K562 (cell line): ENCODE results near the gene PCID2. TPM values are rescaled to one million over a fixed set of nuclear protein-coding genes. Genes with fewer than 3 reads are reported as not detected.

ENCODE experiments used
- ATAC-seq: fragments of 200-7000 bp; cut with Tn5 transposase; 3 replicates; pipeline ENCODE4 v1.9.1; 2020; ENCODE audit warnings: moderate library complexity
- BruUV-seq: library from RNA; stranded (reverse); fragments of 400-500 nt; replicated peaks from 2 replicates; lab custom pipeline; 2021; lab: Mats Ljungman, UMichigan
- CTCF ChIA-PET: fragments of 300-600 bp; formaldehyde crosslinking; extraction: SDS; loops from one replicate; lab custom pipeline; 2021; ENCODE audit warnings: low intra/inter-chr PET ratio; lab: Yijun Ruan, JAX
- POLR2A ChIA-PET: fragments of 300-600, 350-650 bp; sonication (Branson Sonifier 250); formaldehyde crosslinking; extraction: SDS; loops from one replicate; lab custom pipeline; 2021; ENCODE audit warnings: antibody characterized with exemption, inconsistent platforms; lab: Yijun Ruan, JAX
- DNase-seq, 4 experiments: peaks; one replicate each; pipeline versions ENCODE4 v3.0.0 to v3.0.0-alpha.2; 2011 to 2018; ENCODE audit warnings: low spot score in 3 of 4, mixed read lengths in 3 of 4; ENCODE audit errors: extremely low read depth in 1 of 4
- FAIRE-seq: peaks from 2 replicates; lab custom pipeline; 2011; peaks lifted over from hg19 to GRCh38; lab: Jason Lieb, UNC
- H2AFZ ChIP-seq: 2 replicates; pipeline ENCODE4 v1.6.0; 2011; ENCODE audit warnings: low read depth, low read length, control low read depth, inconsistent platforms
- H3K27ac ChIP-seq: fragments of 200-600 bp; 3 replicates; pipeline ENCODE4 v1.8.0; 2011; ENCODE audit warnings: low read depth, mild to moderate bottlenecking, control low read depth, inconsistent platforms, low read length, moderate library complexity, mixed read lengths; ENCODE audit errors: extremely low read depth
- H3K27me3 ChIP-seq, 2 experiments: fragments of 300-600 bp in 1 of 2; 2 replicates in 1 of 2; 3 replicates in 1 of 2; pipeline versions ENCODE4 v1.6.0 to v1.8.0; 2011; ENCODE audit warnings: inconsistent platforms in 2 of 2, low read length in 2 of 2, mild to moderate bottlenecking in 1 of 2, mixed read lengths in 1 of 2, moderate library complexity in 1 of 2; ENCODE audit not compliant: control insufficient read depth in 2 of 2, insufficient read depth in 2 of 2
- H3K36me3 ChIP-seq: fragments of 300-600 bp; 3 replicates; pipeline ENCODE4 v1.8.0; 2011; ENCODE audit warnings: mild to moderate bottlenecking, low read length, inconsistent platforms; ENCODE audit not compliant: control insufficient read depth, insufficient read depth
- H3K4me1 ChIP-seq, 2 experiments: fragments of 200-600 bp in 1 of 2; replicated peaks in 1 of 2; 2 replicates in 1 of 2; 3 replicates in 1 of 2; pipeline versions ENCODE4 v1.5.1 to v1.8.0; 2011; ENCODE audit warnings: inconsistent platforms in 2 of 2, low read length in 2 of 2, mild to moderate bottlenecking in 1 of 2, mixed read lengths in 1 of 2, moderate library complexity in 1 of 2; ENCODE audit not compliant: control insufficient read depth in 2 of 2, insufficient read depth in 2 of 2
- H3K4me2 ChIP-seq: 2 replicates; pipeline ENCODE4 v1.6.1; 2011; ENCODE audit warnings: low read length, control low read depth, inconsistent platforms, mixed read lengths; ENCODE audit not compliant: insufficient read depth
- H3K4me3 ChIP-seq: fragments of 200-600 bp; sonication (generic), shearing (Covaris generic); 2 replicates; pipeline ENCODE4 v1.5.1; 2016; ENCODE audit warnings: control low read depth, inconsistent platforms
- H3K79me2 ChIP-seq: fragments of 200-600 bp; 3 replicates; pipeline ENCODE4 v1.8.0; 2011; ENCODE audit warnings: low read length, inconsistent platforms; ENCODE audit not compliant: control insufficient read depth, insufficient read depth
- H3K9ac ChIP-seq, 2 experiments: 2 replicates each; pipeline versions ENCODE4 v1.6.0 to v1.6.1; 2011; ENCODE audit warnings: low read depth in 2 of 2, low read length in 2 of 2, control low read depth in 1 of 2, inconsistent platforms in 1 of 2, mild to moderate bottlenecking in 1 of 2, mixed read lengths in 1 of 2; ENCODE audit not compliant: insufficient read depth in 1 of 2
- H3K9me1 ChIP-seq: one replicate; pipeline ENCODE4 v1.6.0; 2011; ENCODE audit warnings: inconsistent platforms, mild to moderate bottlenecking, low read length, moderate library complexity; ENCODE audit not compliant: control insufficient read depth, insufficient read depth
- H3K9me3 ChIP-seq: replicated peaks from 2 replicates; pipeline ENCODE4 v1.5.1; 2011; ENCODE audit warnings: low read depth, low read length, inconsistent platforms; ENCODE audit not compliant: control insufficient read depth, insufficient read depth
- H4K20me1 ChIP-seq: replicated peaks from 2 replicates; pipeline ENCODE4 v1.6.1; 2011; ENCODE audit warnings: low read length, inconsistent platforms, mixed read lengths; ENCODE audit not compliant: control insufficient read depth, insufficient read depth
- ESRRA ChIP-seq: fragments of 450-650 bp; IDR thresholded peaks from 2 replicates; pipeline ENCODE4 v1.6.1; 2014; ENCODE audit warnings: low read depth, mild to moderate bottlenecking, moderate library complexity, borderline replicate concordance
- GABPA ChIP-seq: fragments of 200-800 bp; sonication (Bioruptor generic); conservative IDR thresholded peaks from 2 replicates; pipeline ENCODE4 v1.6.1; 2016; ENCODE audit warnings: low read depth, missing genetic modification characterization, missing compliant biosample characterization
- HBP1 ChIP-seq: fragments of 450-650 bp; formaldehyde crosslinking; IDR thresholded peaks from 2 replicates; pipeline ENCODE4 v1.4.0; 2022; ENCODE audit warnings: missing genetic modification characterization
- HDAC3 ChIP-seq: fragments of 450-650 bp; IDR thresholded peaks from 2 replicates; pipeline ENCODE4 v1.6.1; 2018; ENCODE audit warnings: borderline replicate concordance, mild to moderate bottlenecking, moderate library complexity; ENCODE audit not compliant: partially characterized antibody
- KDM2B ChIP-seq: fragments of 250-450 bp; sonication (Bioruptor Pico); IDR thresholded peaks from 2 replicates; pipeline ENCODE4 v1.8.0; 2021; ENCODE audit warnings: mild to moderate bottlenecking, moderate library complexity
- MLX ChIP-seq, 2 experiments: fragments of 450-650 bp in 1 of 2; sonication (generic) in 1 of 2; formaldehyde crosslinking; conservative IDR thresholded peaks; 2 replicates each; pipeline versions ENCODE4 v1.4.0 to v1.8.1; 2020 to 2022; ENCODE audit warnings: mild to moderate bottlenecking in 1 of 2, missing genetic modification reagents in 1 of 2
- NUFIP1 ChIP-seq: fragments of 450-650 bp; IDR thresholded peaks from 2 replicates; pipeline ENCODE4 v1.6.1; 2018; ENCODE audit not compliant: partially characterized antibody
- POLR2G ChIP-seq: fragments of 200-400 bp; formaldehyde crosslinking; IDR thresholded peaks from 2 replicates; pipeline ENCODE4 v1.6.1; 2017; ENCODE audit warnings: low read depth, mild to moderate bottlenecking, antibody characterized with exemption, low read length, moderate library complexity
- TBP ChIP-seq: optimal IDR thresholded peaks from 2 replicates; pipeline ENCODE3; 2011; ENCODE audit warnings: low read depth, low read length, improper control_type of control experiment
- TOE1 ChIP-seq, 2 experiments: fragments of 450-650 bp in 1 of 2; sonication (generic) in 1 of 2; formaldehyde crosslinking in 1 of 2; IDR thresholded peaks; 2 replicates each; pipeline versions ENCODE4 v1.7.1 to v1.8.0; 2016 to 2022; ENCODE audit warnings: borderline replicate concordance in 2 of 2, mild to moderate bottlenecking in 2 of 2, antibody characterized with exemption in 1 of 2, inconsistent platforms in 1 of 2, low read depth in 1 of 2, missing genetic modification reagents in 1 of 2, moderate library complexity in 1 of 2
- ZNF354B ChIP-seq: fragments of 250-450 bp; sonication (Bioruptor Pico); IDR thresholded peaks from 2 replicates; pipeline ENCODE4 v1.4.0; 2020
- WGBS: fragments of 100-300 bp; shearing (Covaris generic); methylation state at CpG from one replicate; pipeline ENCODE4 v1.1.6; 2016; ENCODE audit warnings: low coverage, mixed read lengths; ENCODE audit not compliant: insufficient coverage; ENCODE audit errors: missing lambda C conversion rate; 5-methylcytosine and 5-hydroxymethylcytosine counted together
- in situ Hi-C: fragments of 300-500 bp; cut with MboI; formaldehyde crosslinking; loops from 4 replicates; pipeline ENCODE4 v1.15.0; 2018; ENCODE audit warnings: inconsistent platforms, mixed read lengths
- intact Hi-C: fragments of 100-400 bp; cut with micrococcal nuclease; formaldehyde crosslinking; loops from 2 replicates; pipeline ENCODE4 v1.14.2; 2022
- polyA plus RNA-seq, 8 experiments: library from polyadenylated mRNA; depleted of rRNA in 4 of 8; stranded (reverse) in 5 of 8; unstranded in 3 of 8; fragments of >200 nt; fragmentation: Nextera tagmentation in 2 of 8; fragmentation: Illumina TruSeq in 1 of 8; extraction: Ambion mirVana in 2 of 8; extraction: Trizol in 1 of 8; gene quantifications; 2 replicates each; pipeline versions ENCODE4 v1.2.1 to v1.2.3, GENCODE V29; 2011 to 2014; ENCODE audit warnings: inconsistent platforms in 1 of 8, missing spikeins in 1 of 8
- total RNA-seq, 7 experiments: library from RNA; depleted of rRNA in 6 of 7; stranded (reverse); fragments of >200 nt in 6 of 7; fragmentation: Illumina TruSeq in 2 of 7; extraction: Trizol in 2 of 7; gene quantifications; 2 replicates each; pipeline versions ENCODE4 v1.2.1 to v1.2.3, GENCODE V29; 2011 to 2021; ENCODE audit warnings: low replicate concordance in 1 of 7

Gene PCID2
- total and polyA plus RNA-seq, 9 of the 15 experiments (the other 6 are each of a cell fraction or from before 2014, with no cell fraction given), result 39.6 to 117 (median 59.6) TPM

GRCh38 chr13:113192279-113192678, 16.2 kb downstream of the PCID2 start:
- ChIA-PET CTCF (no interaction called here), POLR2A (interaction anchor here (1.0 to 1.6 kb wide), 3 partner anchors 9 to 13 kb away, joined by 3 to 6 read pairs (median 4); no protein-coding TSS in a partner anchor)
- 81% methylated on average over 3 of the region's 4 CpGs for WGBS
- no peak for ATAC-seq
- no TSS peak for BruUV-seq
- Histone ChIP-seq H3K27me3 (no peaks in the 10 kb centered on the region), H3K9me3 (no peaks in the 10 kb centered on the region)
- intact Hi-C loops, result no loop called here
- no peak for FAIRE-seq
- TF ChIP-seq MLX (CRISPR knock-in tag; conservative IDR thresholded peaks at IDR 0.05) (no peak), ZNF354B (CRISPR knock-in tag) (no peak), NUFIP1 (no peak), POLR2G (no peak), ESRRA (no peak), HBP1 (CRISPR knock-in tag) (no peak), TBP (no peak), HDAC3 (no peak), TOE1 (IDR thresholded peaks at IDR 0.05; ENCODE audit: borderline replicate concordance) (no peak), TOE1 (CRISPR knock-in tag; IDR thresholded peaks at IDR 0.05; ENCODE audit: borderline replicate concordance, low read depth) (no peak), GABPA (tag) (no peak), KDM2B (CRISPR knock-in tag) (no peak)
- TF ChIP-seq, all 486 proteins: peak for 0
- Histone ChIP-seq H3K36me3 (peaks cover 89% of the 10 kb centered on the region), H3K27ac (no peak overlapping the region), H3K4me3 (no peak overlapping the region), H3K9ac (no peak overlapping the region), H4K20me1 (0 out of 2 replicates have a peak, but pooled peaks cover under 1% of the 10 kb centered on the region), H3K79me2 (peaks cover 5% of the 10 kb centered on the region; the same call in 1 of the 3 replicates), H3K9me1 (no peaks in the 10 kb centered on the region), H3K4me1 (no peaks in the 10 kb centered on the region), H2AFZ (no peak overlapping the region), H3K4me2 (no peak overlapping the region)
- in situ Hi-C loops, result no loop called here
- DNase-seq, result no peak
